ENCODE measurements around the gene RPAP3. TPM values are rescaled to one million over a fixed set of nuclear protein-coding genes. Genes with fewer than 3 reads are reported as not detected.

The RPAP3 gene
- total and polyA plus RNA-seq, 2 of the 4 experiments (the other 2 are of a cell fraction): 10.6 to 13.4 TPM

GRCh38 chr12:47752552-47752951 is 46.7 kb upstream of the RPAP3 start:
- H3K9me1 ChIP-seq (ENCODE audit: insufficient read depth, low read length): peaks cover 13% of the 10 kb centered on the region; the same call in 1 of the 2 replicates
- peak; percentile 67 for ATAC-seq (ENCODE audit: low read depth)

More at GRCh38 chr12:47752552-47752951, 46.7 kb upstream of the RPAP3 start:
- peak overlapping the region; percentile 64; the same call in 1 of the 2 replicates for H3K4ac ChIP-seq (ENCODE audit: low read depth, low read length)
- H4K8ac ChIP-seq (ENCODE audit: low read depth in 2 of 2, low read length in 2 of 2): peak overlapping the region in 1 of 2 experiments; percentile 46; a peak in 1 of 4 replicates
- peaks cover 12% of the 10 kb centered on the region for H3K4me1 ChIP-seq (ENCODE audit: control insufficient read depth, insufficient read depth, low read length)
- intact Hi-C loops (cut with micrococcal nuclease) (no loop called here), in situ Hi-C loops (cut with MboI; ENCODE audit: low sequenced_read_pairs) (no loop called here), dilution Hi-C loops (cut with HindIII; ENCODE audit: low sequenced_read_pairs, unreplicated experiment) (no loop called here)
- H2AK5ac ChIP-seq (ENCODE audit: low read depth, low read length): no peak overlapping the region; the same call in 1 of the 2 replicates
- H3K79me1 ChIP-seq (ENCODE audit: low read depth in 1 of 2, low read length in 2 of 2): no peaks in the 10 kb centered on the region
- peak; percentile 29; the same call in 1 of the 2 replicates for TF ChIP-seq CEBPB (IDR thresholded peaks at IDR 0.05; ENCODE audit: low read depth, low read length)
- no peak for TF ChIP-seq CHD1 (IDR thresholded peaks at IDR 0.05; ENCODE audit: low read depth, low read length)
- peak; percentile 57 for DNase-seq
- no peak overlapping the region; the same call in 2 of the 3 replicates for H2BK15ac ChIP-seq (ENCODE audit: low read depth, low read length)
- ChIA-PET POLR2A (ENCODE audit: unreplicated experiment) (no interaction called here), CTCF (interaction anchor here (1.5 kb wide), 1 partner anchor 10 kb away, joined by 10 read pairs; no protein-coding TSS in a partner anchor)
- H4K91ac ChIP-seq (ENCODE audit: insufficient read depth, low read depth, low read length): no peak overlapping the region
- H4K20me1 ChIP-seq (ENCODE audit: insufficient read depth, low read length): no peaks in the 10 kb centered on the region
- H3K9ac ChIP-seq (ENCODE audit: low read depth, low read length): no peak overlapping the region
- 87% methylated on average over 3 of the region's 7 CpGs; no CpG with 5 or more reads in 1 of the 2 experiments for WGBS, 2 experiments (ENCODE audit: extremely low coverage in 2 of 2, insufficient read length in 1 of 2)
- H3K56ac ChIP-seq (ENCODE audit: extremely low read depth, insufficient read depth, low read length): no peak overlapping the region
- BruUV-seq (replicated peaks): no TSS peak
- H2AK9ac ChIP-seq (replicated peaks; ENCODE audit: low read depth, low read length, poor library complexity): no peak overlapping the region
- H2BK20ac ChIP-seq (ENCODE audit: low read depth, low read length): no peak overlapping the region
- H3K27ac ChIP-seq (ENCODE audit: insufficient read depth, low read length): no peak overlapping the region
- H3K4me3 ChIP-seq (ENCODE audit: insufficient read depth, low read depth, low read length): no peak overlapping the region
- no peak overlapping the region for H3K18ac ChIP-seq (ENCODE audit: low read depth, low read length)
- H3K27me3 ChIP-seq (ENCODE audit: control insufficient read depth, insufficient read depth, low read length): peaks cover 5% of the 10 kb centered on the region; the same call in 1 of the 2 replicates
- no peak overlapping the region for H2BK120ac ChIP-seq (ENCODE audit: low read depth, low read length)
- H2BK5ac ChIP-seq (ENCODE audit: low read depth, low read length, poor library complexity, severe bottlenecking): no peak overlapping the region
- no peak overlapping the region for H3K23ac ChIP-seq (ENCODE audit: low read depth, low read length)
- H3K36me3 ChIP-seq (ENCODE audit: control insufficient read depth, insufficient read depth, low read length): no peaks in the 10 kb centered on the region
- no peaks in the 10 kb centered on the region for H3K9me3 ChIP-seq (ENCODE audit: control insufficient read depth, insufficient read depth, low read length)
- H4K5ac ChIP-seq (ENCODE audit: low read depth, low read length): no peak overlapping the region
- H3K4me2 ChIP-seq (ENCODE audit: low read depth, low read length): no peak overlapping the region
- no peak overlapping the region for H3K14ac ChIP-seq (replicated peaks; ENCODE audit: low read depth, low read length)
- H2AFZ ChIP-seq (replicated peaks; ENCODE audit: low read length, poor library complexity): peak overlapping the region; percentile 32
